ENCODE data around the gene DSG2.

GRCh38 chr18:31562726-31563125, 64.7 kb downstream of the DSG2 start:
- TF ChIP-seq CTCF (IDR thresholded peaks at IDR 0.05) (no peak), ZFX (IDR thresholded peaks at IDR 0.05; ENCODE audit: borderline replicate concordance) (no peak)

Data from 22Rv1 (cell line).